NCI-H1930 (cell line): Measurements from ENCODE around the gene ATXN7L3.

Source experiments
- DNase-seq, 2 experiments: peaks; one replicate each; lab custom pipeline; 2025; lab: John Stamatoyannopoulos, UW

The ATXN7L3 gene

DNA sequence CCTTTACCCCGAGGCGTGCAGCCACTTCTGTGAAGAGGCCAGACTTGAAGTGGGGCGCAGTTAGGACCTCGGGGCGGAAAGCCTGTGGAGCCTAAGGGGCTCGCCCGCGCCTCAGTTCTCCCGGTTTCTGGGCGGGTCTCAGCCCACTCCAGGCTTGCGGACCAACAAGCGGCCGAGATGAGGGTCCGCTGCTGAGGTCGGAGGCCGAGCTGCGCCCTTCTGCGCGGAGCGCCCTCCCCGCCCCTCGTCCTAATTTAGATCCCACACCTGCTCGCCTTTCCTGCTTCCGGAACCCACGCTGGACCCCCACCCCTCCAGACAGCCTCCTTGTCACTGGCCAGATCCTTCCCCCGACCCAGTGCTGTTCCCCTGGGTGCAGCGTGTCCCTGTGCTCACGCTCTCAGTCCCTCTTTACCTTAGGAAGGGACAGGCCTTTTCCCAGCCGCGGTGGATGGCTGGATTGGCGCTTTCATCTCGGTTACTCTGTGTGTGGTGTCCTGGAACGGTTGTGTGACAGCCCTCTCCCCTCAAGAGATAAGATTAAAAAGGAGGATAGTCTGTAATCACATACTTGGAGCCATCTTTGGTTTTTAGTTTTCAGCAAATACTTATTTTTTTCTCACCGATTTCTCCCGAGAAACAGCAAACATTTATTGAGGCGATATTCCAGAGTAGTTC lies 933 bp upstream of the ATXN7L3 start:
- peak in 1 of 2 experiments; percentile 31 for DNase-seq

DNA sequence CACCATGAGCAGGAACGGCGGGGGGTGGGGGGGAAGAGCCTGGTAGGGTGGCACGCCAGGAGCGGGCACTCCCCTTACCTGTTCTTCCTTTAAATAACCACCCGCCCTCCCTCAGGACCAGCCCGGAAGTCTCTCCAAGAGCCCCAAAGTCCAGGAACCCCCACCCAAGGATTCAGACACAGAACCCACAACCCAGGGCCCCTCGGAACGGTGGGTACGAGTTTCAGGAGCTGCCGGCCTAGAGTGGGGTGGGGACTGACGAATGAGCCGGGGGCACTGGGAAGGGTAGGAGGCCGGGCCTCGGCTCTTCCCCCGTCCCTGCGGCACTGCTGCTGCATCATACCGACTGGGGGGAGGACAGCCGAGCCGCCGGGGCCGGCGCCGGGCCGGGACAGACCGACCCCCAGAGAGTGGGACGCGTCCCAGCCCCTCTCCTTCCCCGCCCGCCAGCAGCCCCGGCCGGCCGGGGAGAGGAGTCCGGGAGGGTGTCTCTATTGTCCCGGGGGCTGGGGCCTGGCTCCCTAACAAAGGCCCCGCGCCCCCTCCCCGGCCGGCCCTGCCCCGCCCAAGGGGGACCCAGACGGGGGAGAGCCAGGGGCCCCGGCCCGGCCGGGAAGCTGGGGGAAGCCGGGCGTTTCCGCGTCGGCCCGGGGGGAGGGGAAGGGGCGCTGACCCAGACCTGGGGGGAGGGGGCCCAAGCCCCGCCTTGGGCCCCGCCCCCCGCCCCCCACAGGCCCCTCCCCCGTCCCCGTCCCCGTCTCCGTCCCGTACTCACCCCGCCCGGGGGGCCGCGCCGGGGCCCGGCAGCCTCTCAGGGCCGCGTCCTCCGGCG lies 747 bp downstream of the ATXN7L3 start:
- peak; percentile 53 to 60 for DNase-seq

- DNase-seq: no peak
Measured at GRCh38 chr17:44197980-44198720, 1.5 kb downstream of the ATXN7L3 start.

DNA sequence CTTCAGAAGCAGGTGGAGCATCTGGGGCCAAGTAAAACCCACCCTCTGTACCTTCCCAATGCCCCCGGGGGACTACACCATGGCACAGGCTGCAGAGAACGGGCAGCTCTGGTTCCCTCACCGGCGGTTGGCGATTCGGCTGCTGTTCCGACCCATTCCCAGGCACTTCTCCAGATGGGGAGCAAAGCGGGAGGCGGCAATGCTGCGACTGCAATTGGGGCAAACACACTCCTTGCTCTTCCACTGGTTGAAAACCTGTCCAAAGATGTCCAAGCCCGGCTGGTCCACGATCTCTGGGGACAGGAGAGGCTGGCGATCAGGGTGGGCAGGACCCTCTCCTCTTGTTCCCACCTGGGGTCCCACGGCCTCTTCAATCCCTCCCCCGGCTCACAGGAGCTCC lies 2.6 kb downstream of the ATXN7L3 start:
- DNase-seq: no peak

DNA sequence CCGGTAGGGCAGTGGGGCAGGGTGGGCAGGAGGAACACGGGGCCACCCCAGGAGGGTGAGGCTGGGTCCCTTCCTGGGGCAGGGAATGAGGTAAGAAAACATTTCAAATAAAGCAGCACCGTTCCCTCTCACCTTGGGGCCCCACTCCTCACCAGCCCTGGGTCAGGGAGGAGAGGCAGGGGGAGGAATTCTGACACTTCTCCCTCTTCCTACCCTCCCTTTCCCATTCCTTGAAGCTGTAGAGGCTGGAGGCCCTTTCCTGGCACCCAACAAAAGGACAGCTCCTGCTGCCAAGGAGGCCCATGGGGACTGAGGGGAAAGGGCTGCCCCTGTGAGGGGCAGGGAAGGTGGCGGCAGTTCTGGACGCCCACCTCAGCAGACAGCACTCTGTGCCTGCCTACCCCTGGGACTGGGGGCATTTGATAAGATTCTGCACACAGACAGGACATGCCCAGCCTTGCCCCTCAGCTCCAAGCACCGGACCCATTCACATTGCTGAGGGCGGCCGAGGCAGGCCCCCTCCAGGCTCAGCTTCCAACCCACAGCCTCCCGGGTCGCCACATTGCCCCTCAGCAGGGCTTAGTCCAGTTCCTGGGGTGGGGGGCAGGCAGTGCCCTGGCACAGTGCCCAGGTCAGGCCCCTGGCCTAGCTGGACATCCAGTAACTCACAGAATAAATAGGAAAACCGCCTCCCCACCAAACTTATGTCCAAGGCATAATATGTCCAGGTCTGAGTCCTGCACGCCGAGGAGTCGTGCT lies 6.2 kb downstream of the ATXN7L3 start:
- no peak for DNase-seq

DNA sequence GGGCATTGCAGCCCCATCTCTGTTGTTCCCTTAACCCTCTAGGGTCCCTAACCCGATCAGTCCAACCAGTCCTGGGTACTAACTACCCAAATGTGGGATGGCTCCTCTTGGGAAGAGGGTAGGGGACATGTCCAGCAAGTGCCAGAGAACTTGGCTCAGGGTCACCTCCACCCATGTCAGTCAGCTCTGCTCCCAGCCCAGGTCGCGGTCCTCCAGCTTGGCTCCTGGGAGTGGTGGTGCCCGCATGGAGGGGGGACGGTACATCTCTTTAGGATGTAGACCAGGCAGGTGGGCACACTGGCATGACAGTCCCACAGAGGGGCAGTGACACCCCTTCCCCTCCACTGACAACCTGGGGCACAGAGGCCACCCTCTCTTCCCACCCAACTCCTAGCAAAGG lies 6.9 kb downstream of the ATXN7L3 start:
- no peak for DNase-seq

GRCh38 chr17:44191941-44192496 lies 7.7 kb downstream of the ATXN7L3 start:
- no peak for DNase-seq

GRCh38 chr17:44191369-44191768 lies 8.3 kb downstream of the ATXN7L3 start:
- DNase-seq: no peak

GRCh38 chr17:44190481-44190880 lies 9.2 kb downstream of the ATXN7L3 start:
- no peak for DNase-seq

DNA sequence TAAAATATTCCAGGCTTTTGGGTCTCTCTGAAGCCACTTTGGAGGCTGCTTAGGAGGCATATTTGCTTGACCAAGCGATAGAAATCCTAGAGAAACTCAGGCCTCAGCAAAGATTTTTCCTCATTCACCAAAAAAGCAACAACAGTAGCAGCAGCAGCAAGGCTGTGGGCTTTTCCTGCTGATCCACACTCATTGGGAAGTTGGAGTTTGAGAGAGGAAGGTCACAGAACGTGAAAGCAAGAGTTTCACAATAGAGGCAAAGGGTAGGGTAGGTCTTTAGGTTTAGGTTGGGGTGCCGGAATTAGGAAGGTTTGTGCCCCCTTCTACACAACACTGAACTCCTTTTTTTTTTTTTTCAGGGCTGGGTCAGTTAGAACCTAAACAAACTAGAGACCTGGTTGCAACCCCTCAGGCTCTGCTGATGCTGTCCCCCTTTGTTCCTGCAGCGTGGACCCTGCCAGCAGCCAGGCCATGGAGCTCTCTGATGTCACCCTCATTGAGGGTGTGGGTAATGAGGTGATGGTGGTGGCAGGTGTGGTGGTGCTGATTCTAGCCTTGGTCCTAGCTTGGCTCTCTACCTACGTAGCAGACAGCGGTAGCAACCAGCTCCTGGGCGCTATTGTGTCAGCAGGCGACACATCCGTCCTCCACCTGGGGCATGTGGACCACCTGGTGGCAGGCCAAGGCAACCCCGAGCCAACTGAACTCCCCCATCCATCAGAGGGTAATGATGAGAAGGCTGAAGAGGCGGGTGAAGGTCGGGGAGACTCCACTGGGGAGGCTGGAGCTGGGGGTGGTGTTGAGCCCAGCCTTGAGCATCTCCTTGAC lies 10.9 kb downstream of the ATXN7L3 start:
- DNase-seq: no peak

- no peak for DNase-seq
Measured at GRCh38 chr17:44187131-44187899, 12.4 kb downstream of the ATXN7L3 start.

GRCh38 chr17:44186307-44187130 lies 13.2 kb downstream of the ATXN7L3 start, which contains the start of gene TMUB2:
Gene TMUB2 (plus strand): TSS chr17:44186972. CDS start chr17:44187709, 737 bp downstream.
- peak; percentile 98 for DNase-seq

DNA sequence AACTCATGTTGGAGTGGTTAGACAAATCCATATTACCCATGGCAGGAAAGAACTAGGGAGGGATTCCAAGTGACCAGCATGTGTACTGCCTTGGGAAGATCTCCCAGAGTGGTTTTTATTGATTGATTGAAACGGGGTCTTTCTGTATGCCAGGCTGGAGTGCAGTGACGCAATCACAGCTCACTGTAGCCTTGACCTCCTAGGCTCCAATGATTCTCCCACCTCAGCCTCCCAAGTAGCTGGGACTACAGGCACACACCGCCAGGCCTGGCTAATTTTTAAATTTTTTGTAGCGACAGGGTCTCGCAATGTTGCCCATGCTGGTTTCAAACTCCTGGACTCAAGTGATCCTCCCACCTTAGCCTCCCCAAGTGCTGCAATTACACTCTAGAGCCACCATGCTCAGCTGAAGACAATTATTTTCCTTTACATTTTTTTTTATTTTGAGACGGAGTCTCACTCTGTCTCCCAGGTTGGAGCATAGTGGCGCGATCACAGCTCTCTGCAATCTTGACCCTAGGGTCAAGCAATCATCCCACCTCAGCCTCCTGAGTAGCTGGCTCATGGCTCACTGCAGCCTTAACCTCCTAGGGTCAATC lies 15.4 kb downstream of the ATXN7L3 start:
- DNase-seq: no peak

- DNase-seq: no peak
Measured at GRCh38 chr17:44183024-44183423, 16.7 kb downstream of the ATXN7L3 start.

DNA sequence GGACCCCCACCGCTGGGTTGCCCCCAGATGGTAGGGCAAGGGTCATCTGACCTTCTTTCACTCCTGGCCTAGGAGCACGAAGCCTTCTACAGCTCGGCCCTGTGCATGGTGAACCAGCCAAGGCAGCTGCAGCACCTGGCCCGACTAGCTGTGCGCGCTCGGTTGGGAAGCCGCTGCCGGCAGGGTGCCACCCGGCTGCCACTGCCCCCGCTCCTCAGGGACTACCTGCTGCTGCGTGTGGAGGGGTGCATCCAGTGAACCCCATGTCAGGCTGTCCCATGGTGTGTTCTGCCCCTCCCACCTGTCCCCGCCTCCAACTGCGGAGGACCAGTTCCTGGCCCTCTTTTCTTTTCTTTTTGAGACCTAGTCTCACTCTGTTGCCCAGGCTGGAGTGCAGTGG lies 21.6 kb downstream of the ATXN7L3 start:
- DNase-seq: no peak

DNA sequence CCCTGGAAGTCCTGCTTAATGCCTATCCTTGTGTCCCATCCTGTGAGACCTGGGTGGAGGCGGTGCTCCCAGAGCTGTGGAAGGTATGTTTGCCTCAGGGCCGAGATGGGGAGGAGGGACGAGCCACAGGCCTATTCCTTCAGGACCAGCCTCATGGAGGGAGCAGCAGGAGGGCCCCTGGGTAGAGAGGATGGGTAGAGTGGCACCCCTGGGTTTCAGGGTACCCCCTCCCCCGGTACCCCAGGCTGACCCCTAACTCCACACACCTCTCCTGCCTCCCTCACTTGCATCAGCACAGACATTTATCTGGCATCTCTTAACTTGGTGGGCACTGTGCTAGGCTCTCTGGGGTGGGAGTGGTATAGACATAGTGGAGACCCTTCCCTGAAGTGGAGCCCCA lies 22.0 kb downstream of the ATXN7L3 start:
- DNase-seq: no peak

DNA sequence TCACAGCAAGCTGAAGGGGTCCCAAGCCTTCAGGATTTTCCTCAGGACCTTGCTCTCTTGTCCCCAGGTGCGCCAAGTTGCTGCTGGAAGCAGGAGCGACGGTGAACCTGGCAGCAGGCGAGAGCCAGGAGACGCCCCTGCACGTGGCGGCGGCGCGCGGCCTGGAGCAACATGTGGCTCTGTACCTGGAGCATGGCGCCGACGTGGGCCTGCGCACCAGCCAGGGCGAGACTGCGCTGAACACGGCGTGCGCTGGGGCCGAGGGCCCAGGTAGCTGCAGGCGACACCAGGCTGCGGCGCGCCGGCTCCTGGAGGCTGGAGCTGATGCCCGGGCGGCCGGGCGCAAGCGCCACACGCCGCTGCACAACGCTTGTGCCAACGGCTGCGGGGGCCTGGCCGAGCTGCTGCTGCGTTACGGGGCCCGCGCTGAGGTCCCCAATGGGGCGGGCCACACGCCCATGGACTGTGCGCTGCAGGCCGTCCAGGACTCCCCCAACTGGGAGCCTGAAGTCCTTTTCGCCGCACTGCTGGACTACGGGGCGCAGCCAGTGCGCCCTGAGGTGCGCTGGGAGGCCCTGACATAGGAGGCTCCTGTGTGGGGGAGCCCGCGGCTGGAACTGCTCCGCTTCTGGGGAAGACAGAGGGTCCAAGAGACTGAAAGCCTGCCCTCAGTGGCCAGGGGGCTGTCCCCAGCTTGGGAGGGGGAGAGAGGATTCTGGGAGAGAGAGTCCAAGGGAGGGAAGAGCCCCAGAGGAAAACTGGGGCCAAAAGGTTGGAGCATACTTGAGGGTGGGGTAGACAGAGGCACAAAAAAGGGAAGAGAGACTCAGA lies 22.8 kb downstream of the ATXN7L3 start:
- DNase-seq: no peak

- no peak for DNase-seq
Measured at GRCh38 chr17:44176257-44176656, 23.4 kb downstream of the ATXN7L3 start.
